GM19438 (cell line): ENCODE data around the gene MRI1.

ENCODE experiments used
- ATAC-seq: cut with Tn5 transposase; IDR thresholded peaks from one replicate; pipeline ENCODE4 v1.9.1; 2021; ENCODE audit warnings: low read depth; ENCODE audit not compliant: unreplicated experiment

The MRI1 gene

GRCh38 chr19:13817615-13818371 lies 53.5 kb downstream of the MRI1 start:
- peak; percentile 47 for ATAC-seq

DNA sequence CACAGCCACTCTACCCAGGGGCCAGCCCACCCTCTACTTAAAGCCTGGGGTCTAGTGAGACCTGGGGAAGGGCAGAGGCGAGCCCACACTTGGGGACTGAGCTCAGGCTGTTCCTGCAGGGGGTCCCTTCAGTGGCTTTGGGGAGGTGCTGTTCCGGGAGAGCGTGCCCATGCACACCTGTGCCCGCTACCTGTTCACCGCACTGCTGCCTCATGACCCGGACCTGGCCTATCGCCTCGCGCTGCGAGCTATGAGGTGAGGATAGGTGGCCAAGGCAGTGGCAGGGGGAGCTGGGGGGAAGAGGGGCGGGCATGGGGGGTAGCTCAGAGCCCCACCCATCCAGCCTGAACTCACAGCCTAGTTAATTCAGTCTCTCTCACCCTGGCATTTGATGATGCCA lies 54.9 kb downstream of the MRI1 start:
- no peak for ATAC-seq

GRCh38 chr19:13821292-13821691 lies 57.0 kb downstream of the MRI1 start:
- no peak for ATAC-seq

DNA sequence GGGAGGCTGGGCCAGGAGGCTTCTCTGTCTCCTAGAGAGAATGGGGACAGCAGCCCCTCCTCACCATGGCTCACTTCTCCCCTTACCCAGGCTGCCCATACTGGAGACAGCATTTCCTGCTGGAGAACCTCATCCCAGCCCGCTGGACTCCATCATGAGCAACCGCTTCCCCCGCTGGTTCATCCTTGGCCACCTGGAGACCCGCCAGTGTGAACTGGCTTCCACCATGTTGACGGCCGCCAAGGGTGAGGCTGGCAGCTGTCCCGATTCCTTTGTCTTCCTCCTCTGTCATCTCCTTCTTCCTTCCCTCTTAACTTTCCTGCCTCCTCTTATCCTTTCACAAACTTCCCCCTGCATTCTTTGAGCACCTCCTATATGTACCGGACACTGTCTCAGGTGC lies 58.9 kb downstream of the MRI1 start:
- no peak for ATAC-seq
